ENCODE results near the gene ZNF157. TPM values are rescaled to one million over a fixed set of nuclear protein-coding genes. Genes with fewer than 3 reads are reported as not detected.
A peak's percentile ranks its signal among the peaks of the same experiment; 100 is the strongest.

ZNF157 gene
- total and polyA plus RNA-seq, 2 of the 8 experiments (the other 6 are each of a cell fraction or from before 2014, with no cell fraction given): 0.67 to 2.2 TPM

DNA sequence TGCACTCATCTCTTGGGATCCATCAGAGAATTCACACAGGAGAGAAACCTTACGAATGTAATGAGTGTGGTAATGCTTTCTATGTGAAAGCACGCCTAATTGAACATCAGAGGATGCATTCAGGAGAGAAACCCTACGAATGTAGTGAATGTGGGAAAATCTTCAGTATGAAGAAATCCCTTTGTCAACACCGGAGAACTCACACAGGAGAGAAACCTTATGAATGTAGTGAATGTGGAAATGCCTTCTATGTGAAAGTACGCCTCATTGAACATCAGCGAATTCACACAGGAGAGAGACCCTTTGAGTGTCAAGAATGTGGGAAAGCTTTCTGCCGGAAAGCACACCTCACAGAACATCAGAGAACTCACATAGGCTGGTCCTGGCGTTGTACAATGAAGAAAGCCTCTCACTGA lies 42.8 kb downstream of the ZNF157 start:
- no peak overlapping the region for H2BK5ac ChIP-seq (ENCODE audit: low read depth, low read length)
- FAIRE-seq (no peak), DNase-seq (ENCODE audit: low read depth in 1 of 2, low spot score in 2 of 2) (no peak)
- no peaks in the 10 kb centered on the region for H3K4me1 ChIP-seq (replicated peaks in 1 of 4; ENCODE audit: control insufficient read depth in 3 of 4, insufficient read depth in 4 of 4, low read length in 3 of 4)
- no peaks in the 10 kb centered on the region for H3K27me3 ChIP-seq (replicated peaks in 1 of 4; ENCODE audit: control insufficient read depth in 3 of 4, extremely low read depth in 1 of 4, insufficient read depth in 3 of 4, low read length in 3 of 4)
- no peak overlapping the region for H3K4me2 ChIP-seq (ENCODE audit: insufficient read depth in 1 of 2, low read depth in 2 of 2, low read length in 2 of 2)
- 90% methylated on average over 7 of the region's 8 CpGs; no CpG with 5 or more reads in 1 of the 2 experiments for WGBS, 2 experiments (ENCODE audit: extremely low coverage in 1 of 2, insufficient coverage in 1 of 2, insufficient read length in 1 of 2, insufficient replicate concordance in 2 of 2, low coverage in 1 of 2, low lambda C conversion rate in 2 of 2, missing lambda C conversion rate in 1 of 2)
- H2BK120ac ChIP-seq (replicated peaks; ENCODE audit: low read depth, low read length): no peak overlapping the region
- H3K79me1 ChIP-seq (ENCODE audit: low read depth, low read length): no peaks in the 10 kb centered on the region
- no peak overlapping the region for H3K23ac ChIP-seq (ENCODE audit: insufficient read length)
- H3K79me2 ChIP-seq (ENCODE audit: control insufficient read depth in 1 of 2, insufficient read depth in 2 of 2, low read length in 2 of 2): no peaks in the 10 kb centered on the region
- no peak overlapping the region for H3K27ac ChIP-seq (ENCODE audit: low read depth, low read length)
- no peak overlapping the region for H3K9ac ChIP-seq (replicated peaks in 1 of 4; ENCODE audit: extremely low read depth in 1 of 4, low read depth in 3 of 4, low read length in 3 of 4)
- H2BK20ac ChIP-seq (ENCODE audit: low read length): no peak overlapping the region
- H4K91ac ChIP-seq (replicated peaks; ENCODE audit: insufficient read length, low read length): no peak overlapping the region
- no peak overlapping the region for H3K18ac ChIP-seq (ENCODE audit: extremely low read depth, low read length)
- POLR2A ChIA-PET (ENCODE audit: partially characterized antibody): no interaction called here
- no peak overlapping the region for H3K56ac ChIP-seq (replicated peaks; ENCODE audit: insufficient read length, low read depth, low read length)
- no peaks in the 10 kb centered on the region for H4K20me1 ChIP-seq (replicated peaks in 1 of 2; ENCODE audit: control insufficient read depth in 1 of 2, insufficient read depth in 2 of 2, low read length in 2 of 2)
- no peak overlapping the region for H4K8ac ChIP-seq (ENCODE audit: extremely low read depth, insufficient read depth, low read length)
- H3K14ac ChIP-seq (ENCODE audit: insufficient read length): no peak overlapping the region
- H3K36me3 ChIP-seq (ENCODE audit: control insufficient read depth in 2 of 4, insufficient read depth in 4 of 4, low read length in 3 of 4): peaks cover 0 to 32% (median 0%) of the 10 kb centered on the region in 4 experiments; a peak in 2 of 8 replicates
- H3K4me3 ChIP-seq (ENCODE audit: extremely low read depth in 1 of 4, insufficient read depth in 2 of 4, low read depth in 3 of 4, low read length in 4 of 4): no peak overlapping the region
- no peak overlapping the region for H2AK5ac ChIP-seq (ENCODE audit: low read depth, low read length)
- H3K4ac ChIP-seq (replicated peaks; ENCODE audit: insufficient read length, low read depth, low read length): no peak overlapping the region
- H3K23me2 ChIP-seq (ENCODE audit: low read depth, low read length): no peaks in the 10 kb centered on the region
- H4K5ac ChIP-seq (ENCODE audit: insufficient read length, low read depth, low read length): no peak overlapping the region
- H2BK15ac ChIP-seq (ENCODE audit: low read length): no peak overlapping the region
- peaks cover 25 to 34% of the 10 kb centered on the region in 2 experiments for H3K9me3 ChIP-seq (ENCODE audit: insufficient read depth in 2 of 2, low read depth in 1 of 2, low read length in 1 of 2)
- no peak overlapping the region for H2BK12ac ChIP-seq (ENCODE audit: low read depth, low read length)
- CTCF ChIA-PET (ENCODE audit: partially characterized antibody): no interaction called here
- peak; percentile 88 for TF ChIP-seq ZNF274 (IDR thresholded peaks at IDR 0.05; ENCODE audit: borderline replicate concordance, extremely low read depth, low read length)
- TF ChIP-seq SP2 (IDR thresholded peaks at IDR 0.05; ENCODE audit: low read length): no peak
- no peak overlapping the region for H2AFZ ChIP-seq (ENCODE audit: low read length)
